DMS153 treated with DMSO at 0.1 percent for 48 hours (cell line): ENCODE results near the gene AURKA.
"Not testable (repeated sequence)": the region's sequence is repeated elsewhere in the genome, so short reads cannot be mapped to it uniquely, and the experiment has no call there.

Experiments used
- DNase-seq: peaks from one replicate; lab custom pipeline; 2025; ENCODE audit not compliant: unreplicated experiment; lab: John Stamatoyannopoulos, UW

The AURKA gene

GRCh38 chr20:56422076-56422823, 30.2 kb upstream of the AURKA start:
- DNase-seq, result no peak

GRCh38 chr20:56420940-56421688, 29.1 kb upstream of the AURKA start:
- DNase-seq, result no peak

- DNase-seq, result no peak
Measured at GRCh38 chr20:56420028-56420427, 28.0 kb upstream of the AURKA start.

GRCh38 chr20:56418385-56418861, 26.4 kb upstream of the AURKA start:
- no peak for DNase-seq

GRCh38 chr20:56417911-56418310, 25.9 kb upstream of the AURKA start:
- no peak for DNase-seq

- DNase-seq, result no peak
Measured at GRCh38 chr20:56417402-56417801, 25.4 kb upstream of the AURKA start.

- no peak for DNase-seq
Measured at GRCh38 chr20:56414842-56415765, 23.1 kb upstream of the AURKA start.

- no peak for DNase-seq
Measured at GRCh38 chr20:56412949-56413348, 20.9 kb upstream of the AURKA start.

GRCh38 chr20:56412473-56412790, 20.4 kb upstream of the AURKA start:
- no peak for DNase-seq

- no peak for DNase-seq
Measured at GRCh38 chr20:56411759-56412472, 19.9 kb upstream of the AURKA start, which contains the start of gene CASS4. TSS of gene CASS4 (plus strand) at chr20:56412260. CDS start at chr20:56412459, 199 bp downstream.

- DNase-seq, result not testable (repeated sequence)
Measured at GRCh38 chr20:56411287-56411686, 19.3 kb upstream of the AURKA start.

- no peak for DNase-seq
Measured at GRCh38 chr20:56409956-56410355, 17.9 kb upstream of the AURKA start.

- no peak for DNase-seq
Measured at GRCh38 chr20:56409521-56409920, 17.5 kb upstream of the AURKA start.

- no peak for DNase-seq
Measured at GRCh38 chr20:56406910-56407309, 14.9 kb upstream of the AURKA start.

GRCh38 chr20:56405356-56405755, 13.3 kb upstream of the AURKA start:
- DNase-seq, result not testable (repeated sequence)

- no peak for DNase-seq
Measured at GRCh38 chr20:56403465-56403864, 11.4 kb upstream of the AURKA start.

- no peak for DNase-seq
Measured at GRCh38 chr20:56400001-56400640, 8.1 kb upstream of the AURKA start.

GRCh38 chr20:56395166-56395565, 3.2 kb upstream of the AURKA start:
- no peak for DNase-seq

GRCh38 chr20:56393653-56394052, 1.6 kb upstream of the AURKA start:
- DNase-seq, result no peak

- no peak for DNase-seq
Measured at GRCh38 chr20:56392881-56393482, 967 bp upstream of the AURKA start.
